GM18873 (cell line): ENCODE measurements around the gene VSX1.

Experiments used
- ATAC-seq: cut with Tn5 transposase; IDR thresholded peaks from one replicate; pipeline ENCODE4 v1.9.1; 2021; ENCODE audit warnings: mild to moderate bottlenecking, moderate library complexity, moderate number of reproducible peaks; ENCODE audit not compliant: unreplicated experiment, low FRiP score

The VSX1 gene

DNA sequence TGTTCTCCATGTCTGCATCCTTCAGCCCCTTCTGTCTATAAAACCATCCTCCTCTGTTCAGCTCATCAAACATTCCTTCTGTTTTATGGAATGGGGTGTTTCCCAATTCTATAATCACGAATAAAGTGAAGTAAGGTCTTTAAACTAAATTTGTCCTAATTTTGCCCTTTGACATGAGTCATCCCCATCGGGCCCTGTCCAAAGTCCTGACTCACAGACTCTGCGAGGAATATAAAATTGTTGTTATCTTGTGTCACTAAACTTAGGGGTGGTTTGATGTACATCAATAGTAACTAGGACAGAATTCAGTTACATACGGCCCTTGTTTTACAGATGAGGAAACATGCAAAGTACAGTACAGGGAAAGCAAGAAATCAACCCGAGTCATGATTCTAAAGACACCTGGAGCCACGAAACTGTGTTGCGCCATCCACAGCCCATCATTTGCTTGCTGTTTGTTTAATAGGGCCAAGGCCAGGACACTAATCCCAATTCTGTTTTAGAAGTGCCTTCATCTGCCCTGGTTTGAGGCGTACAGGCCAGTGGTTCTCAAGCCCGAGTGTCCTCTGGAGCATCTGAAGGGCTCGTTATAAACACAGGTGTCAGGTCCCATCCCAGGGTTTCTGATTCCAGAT, 26.8 kb downstream of the VSX1 start:
- no peak for ATAC-seq

- no peak for ATAC-seq
Observed at GRCh38 chr20:25054096-25054820, 27.7 kb downstream of the VSX1 start.

DNA sequence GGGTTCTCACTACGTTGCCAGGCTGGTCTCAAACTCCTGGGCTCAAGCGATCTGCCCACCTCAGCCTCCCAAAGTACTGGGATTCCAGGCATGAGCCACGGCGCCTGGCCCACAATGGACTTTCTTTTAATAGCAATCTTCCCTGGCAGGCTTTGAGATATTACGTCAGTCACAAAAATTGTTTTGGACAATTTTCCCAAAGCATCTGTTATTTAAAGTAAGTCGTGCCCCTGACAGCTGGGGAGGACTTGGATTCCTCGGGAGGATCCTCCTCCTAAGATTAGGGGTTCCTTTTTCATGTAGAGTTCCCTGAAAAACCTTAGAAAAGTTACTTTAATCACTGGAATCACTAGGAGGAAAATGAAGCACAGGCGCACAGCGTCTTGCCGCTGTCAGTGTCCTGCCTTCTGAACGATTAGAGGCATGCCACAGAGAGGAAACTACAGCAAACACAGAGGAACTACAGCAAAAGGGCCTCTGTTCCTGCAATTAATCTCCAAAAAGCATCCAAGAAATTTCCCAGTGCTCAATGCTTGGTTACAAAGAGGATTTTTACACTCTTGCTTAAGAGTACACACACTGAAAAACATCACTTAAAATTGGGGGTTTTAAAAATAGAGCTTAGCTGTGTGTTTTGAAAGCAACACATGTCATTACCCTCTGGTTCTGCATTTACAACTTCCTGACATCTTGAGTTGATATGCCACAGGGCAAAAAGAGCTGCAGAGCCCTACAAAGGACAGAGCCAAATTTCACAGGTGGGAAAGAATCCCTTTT, 28.5 kb downstream of the VSX1 start:
- ATAC-seq, result no peak

- no peak for ATAC-seq
Observed at GRCh38 chr20:25052255-25053194, 29.4 kb downstream of the VSX1 start.

DNA sequence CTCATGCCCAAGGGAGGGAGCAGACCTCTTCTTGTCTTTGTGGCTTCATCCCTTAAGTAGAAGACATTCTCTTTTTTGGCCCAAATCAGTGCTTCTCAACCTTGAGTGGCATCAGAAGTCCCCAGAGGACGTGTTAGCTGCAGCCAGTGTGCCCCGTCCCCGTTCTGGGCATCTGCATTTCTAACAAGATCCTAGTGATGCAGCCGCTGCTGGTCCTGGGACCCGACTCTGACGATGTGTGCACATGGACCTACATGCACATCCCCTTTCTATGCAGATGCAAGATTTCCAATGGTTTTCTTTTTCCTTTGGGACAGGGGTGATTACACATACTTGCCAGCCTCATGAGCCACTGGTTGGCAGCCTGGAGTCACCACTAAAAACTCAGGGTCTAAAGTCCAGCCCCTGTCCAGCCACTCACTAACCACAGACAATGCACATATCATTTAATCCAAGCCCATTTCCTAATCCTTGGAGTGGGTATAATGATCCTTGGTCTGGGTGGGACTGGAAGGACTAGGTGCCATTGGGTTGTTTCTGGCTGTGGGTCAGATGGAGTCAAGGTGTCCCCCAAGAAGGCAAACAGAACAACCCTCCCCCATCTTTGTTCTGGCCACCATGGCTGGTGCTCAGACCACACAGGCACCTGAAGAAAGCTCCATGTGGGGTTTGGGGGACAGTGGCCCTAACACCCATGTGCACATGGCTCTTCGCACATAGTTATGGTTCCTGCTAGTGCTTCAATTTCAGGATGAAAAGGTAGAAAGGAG, 30.4 kb downstream of the VSX1 start:
- ATAC-seq, result no peak

DNA sequence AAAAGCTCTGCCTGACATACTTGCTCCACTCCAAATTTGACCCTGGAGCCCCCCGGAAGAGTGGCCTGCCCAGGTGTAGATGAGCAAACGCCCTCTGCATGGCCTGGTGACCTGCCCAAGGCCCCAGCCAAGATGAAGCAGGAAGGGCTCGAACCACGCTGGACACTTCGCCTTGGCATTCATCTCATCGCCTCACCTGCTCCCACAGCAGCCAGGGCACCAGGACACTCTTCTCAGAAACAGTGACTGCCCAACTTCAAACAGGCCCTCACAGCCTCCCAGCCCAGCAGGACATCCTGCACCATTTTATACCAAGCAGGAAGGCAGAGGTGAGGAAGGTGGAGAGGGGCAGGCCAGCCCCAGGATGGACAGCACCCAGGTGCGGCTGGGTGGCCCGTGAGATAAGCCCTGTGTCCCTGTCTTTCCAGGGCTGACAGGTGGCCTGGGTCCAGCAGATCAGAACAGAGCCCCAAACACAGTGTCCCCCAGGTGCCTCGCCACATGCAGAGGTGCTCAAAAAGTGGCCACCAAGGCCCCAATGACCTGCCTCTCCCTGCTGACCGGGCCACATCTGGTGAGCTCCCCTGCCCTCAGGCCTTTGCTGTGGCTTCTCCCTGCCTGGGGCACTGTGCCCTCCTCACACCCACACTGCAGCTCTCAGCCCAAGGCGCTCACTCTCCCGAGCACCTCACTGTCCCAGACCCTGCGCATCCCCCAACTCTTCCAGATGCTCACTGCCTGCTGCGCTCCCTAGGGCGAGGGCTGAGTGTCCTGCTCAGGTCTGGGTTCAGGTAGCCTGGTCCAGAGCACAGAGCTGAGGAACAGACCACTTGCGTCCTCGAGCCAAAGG, 31.2 kb downstream of the VSX1 start:
- ATAC-seq, result no peak

GRCh38 chr20:25050082-25050481, 31.9 kb downstream of the VSX1 start:
- ATAC-seq, result no peak

DNA sequence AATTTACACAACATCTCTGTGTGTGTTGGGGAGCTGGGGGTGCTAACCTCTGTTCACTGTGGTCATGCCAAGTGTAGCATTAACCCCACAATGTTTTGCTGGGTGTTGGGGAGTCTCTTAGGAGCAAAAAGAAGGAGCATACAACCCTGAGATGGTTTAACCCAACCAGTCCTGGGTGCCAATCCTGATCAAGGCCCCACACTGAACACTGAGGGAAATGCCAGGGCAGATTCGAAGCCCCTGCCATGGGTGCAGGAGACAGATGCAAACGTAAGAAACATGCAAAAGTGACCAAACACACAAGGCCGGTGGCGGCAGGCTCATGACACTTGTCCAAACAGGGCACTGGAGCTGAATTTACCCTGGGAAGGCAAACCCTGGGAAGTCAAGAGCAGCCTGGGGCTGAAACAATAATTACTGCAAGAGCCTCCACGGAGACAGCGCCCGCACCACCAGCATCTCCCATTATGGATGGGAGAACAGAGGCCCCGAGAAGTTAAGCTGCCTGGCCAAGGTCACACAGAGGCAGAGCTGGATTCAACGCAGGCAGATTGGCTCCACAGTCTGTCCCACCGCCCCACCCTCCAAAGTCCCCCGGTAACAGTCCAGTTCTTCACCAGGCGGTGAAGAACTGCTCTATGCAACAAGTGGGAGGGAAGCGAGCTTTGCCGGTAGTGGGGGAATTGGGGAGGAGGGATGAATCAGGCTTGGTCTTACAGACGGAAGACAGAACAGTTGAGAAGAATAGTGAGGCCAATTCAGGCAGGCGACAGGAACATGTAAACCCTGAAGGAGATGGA, 32.5 kb downstream of the VSX1 start:
- no peak for ATAC-seq

DNA sequence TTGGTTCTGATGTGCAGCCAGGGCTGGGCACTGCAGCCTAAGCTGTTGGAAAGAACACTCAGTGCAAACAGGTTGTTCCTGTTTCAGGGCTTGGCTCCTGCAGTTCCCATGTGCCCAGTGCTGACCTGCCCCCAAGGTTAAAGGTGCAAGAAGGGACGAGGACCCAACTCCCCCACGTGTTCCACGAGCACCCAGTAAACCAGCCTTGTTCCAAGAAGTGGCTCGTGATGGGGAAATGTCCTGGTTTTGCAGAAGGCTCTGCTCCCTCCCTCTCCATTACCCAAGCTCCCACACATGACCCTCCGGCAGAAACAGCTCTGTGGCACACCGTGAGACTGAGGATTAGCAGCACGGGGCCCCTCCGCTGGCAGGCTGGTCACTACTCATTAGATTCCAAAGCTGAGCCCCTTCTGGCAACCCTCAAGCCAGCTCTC, 33.4 kb downstream of the VSX1 start:
- no peak for ATAC-seq

DNA sequence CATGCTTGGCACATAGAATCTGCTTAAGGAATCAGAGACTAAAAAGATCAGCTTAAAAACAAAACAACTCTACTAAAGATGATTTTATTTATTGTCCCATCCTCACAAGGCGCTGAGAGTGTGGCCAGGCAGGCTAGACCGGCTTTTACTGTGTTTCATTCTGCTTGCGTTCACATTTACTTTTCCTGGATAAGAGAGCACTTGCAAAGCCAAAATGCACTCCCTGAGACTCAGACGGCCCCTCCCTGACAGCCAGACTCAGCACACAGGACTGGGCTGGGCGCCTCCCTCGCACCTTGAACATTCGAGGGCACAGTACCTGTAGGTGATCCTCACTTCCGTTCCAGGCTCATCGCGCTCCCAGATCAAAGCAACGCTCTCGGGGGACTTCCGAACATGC, 34.2 kb downstream of the VSX1 start:
- no peak for ATAC-seq

GRCh38 chr20:25046736-25047666, 34.9 kb downstream of the VSX1 start:
- no peak for ATAC-seq

DNA sequence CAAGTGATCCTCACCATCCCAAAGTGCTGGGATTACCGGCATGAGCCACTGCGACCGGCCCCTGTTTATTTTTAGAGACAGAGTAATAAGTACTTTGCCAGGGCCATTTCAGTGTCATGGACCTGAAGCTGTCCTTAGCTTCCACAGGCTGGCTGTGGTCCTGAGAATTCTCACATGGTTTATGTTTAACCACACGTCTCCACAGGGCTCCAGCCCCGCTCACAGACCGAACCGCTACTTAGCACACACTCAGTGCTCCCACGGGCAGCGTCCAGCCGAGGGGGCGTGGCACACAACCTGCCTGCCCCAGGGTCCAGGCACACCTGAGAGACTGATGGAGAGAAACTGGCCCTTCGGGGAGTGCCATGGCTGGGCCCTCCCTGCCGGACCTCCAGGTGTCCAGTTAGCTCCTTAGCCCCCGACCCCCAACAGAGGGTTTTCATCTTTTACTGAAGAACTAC, 35.7 kb downstream of the VSX1 start:
- no peak for ATAC-seq

GRCh38 chr20:25045343-25045712, 36.6 kb downstream of the VSX1 start:
- no peak for ATAC-seq

- ATAC-seq, result no peak
Observed at GRCh38 chr20:25044660-25045342, 37.1 kb downstream of the VSX1 start.

DNA sequence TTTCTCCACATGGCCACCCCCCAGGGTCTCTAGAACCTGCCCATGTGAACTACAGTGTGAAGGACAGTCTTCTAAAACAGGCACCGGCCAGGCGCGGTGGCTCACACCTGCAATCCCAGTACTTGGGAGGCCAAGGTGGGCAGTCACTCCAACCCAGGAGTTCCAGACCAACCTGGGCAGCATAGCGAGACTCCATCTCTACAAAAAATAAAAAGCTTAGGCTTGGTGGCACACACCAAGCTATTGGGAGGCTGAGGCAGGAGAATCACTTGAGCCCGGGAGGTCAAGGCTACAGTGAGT, 37.7 kb downstream of the VSX1 start:
- no peak for ATAC-seq

GRCh38 chr20:25043499-25044260, 38.3 kb downstream of the VSX1 start:
- no peak for ATAC-seq
